Ishikawa (cell line): ENCODE measurements around the gene ATP2C1.

Experiments used
- CEBPB ChIP-seq: IDR thresholded peaks from 2 replicates; pipeline ENCODE4 v1.6.1; 2012
- CREB1 ChIP-seq: IDR thresholded peaks from 2 replicates; pipeline ENCODE4 v1.6.1; 2012; ENCODE audit warnings: low read depth
- EGR1 ChIP-seq: IDR thresholded peaks from 2 replicates; pipeline ENCODE4 v1.6.1; 2012
- EP300 ChIP-seq: IDR thresholded peaks from 2 replicates; pipeline ENCODE4 v1.6.1; 2012; ENCODE audit warnings: borderline replicate concordance
- FOXM1 ChIP-seq: IDR thresholded peaks from 2 replicates; pipeline ENCODE4 v1.6.1; 2012; ENCODE audit warnings: low read depth, borderline replicate concordance
- MAX ChIP-seq: IDR thresholded peaks from 2 replicates; pipeline ENCODE4 v1.6.1; 2012
- REST ChIP-seq: IDR thresholded peaks from 2 replicates; pipeline ENCODE4 v1.6.1; 2012; ENCODE audit warnings: low read depth, mild to moderate bottlenecking
- TAF1 ChIP-seq: IDR thresholded peaks from 2 replicates; pipeline ENCODE4 v1.6.1; 2012; ENCODE audit warnings: low read depth, mild to moderate bottlenecking
- TCF12 ChIP-seq: IDR thresholded peaks from 2 replicates; pipeline ENCODE4 v1.6.1; 2012; ENCODE audit warnings: low read depth
- TEAD4 ChIP-seq: IDR thresholded peaks from 2 replicates; pipeline ENCODE4 v1.6.1; 2012
- USF1 ChIP-seq: IDR thresholded peaks from 2 replicates; pipeline ENCODE4 v1.6.1; 2012
- YY1 ChIP-seq: IDR thresholded peaks from 2 replicates; pipeline ENCODE4 v1.6.1; 2012; ENCODE audit warnings: low read depth
- ZBTB7A ChIP-seq: IDR thresholded peaks from 2 replicates; pipeline ENCODE4 v1.6.1; 2012; ENCODE audit warnings: low read depth

- no peak for TF ChIP-seq MAX
- TF ChIP-seq CEBPB: no peak
- TF ChIP-seq EGR1: no peak
- TF ChIP-seq TCF12: no peak
- no peak for TF ChIP-seq YY1
- no peak for TF ChIP-seq REST
- TF ChIP-seq EP300: no peak
- TF ChIP-seq CREB1: no peak
- no peak for TF ChIP-seq TAF1
- no peak for TF ChIP-seq FOXM1
- TF ChIP-seq USF1: no peak
- no peak for TF ChIP-seq ZBTB7A
- no peak for TF ChIP-seq TEAD4
Observed at GRCh38 chr3:130950641-130951040, 56.8 kb downstream of the ATP2C1 start.
